RWPE1 (cell line): ENCODE data around the gene OR2H2.

Experiments
- CTCF ChIA-PET: fragments of 350-600 bp; sonication (Branson Sonifier 250); formaldehyde crosslinking; extraction: SDS; loops from one replicate; lab custom pipeline; 2021; lab: Yijun Ruan, JAX
- POLR2A ChIA-PET: fragments of 400-600 bp; formaldehyde crosslinking; extraction: SDS; loops from one replicate; lab custom pipeline; 2020; ENCODE audit warnings: antibody characterized with exemption; ENCODE audit not compliant: low non-redundant PET; lab: Yijun Ruan, JAX
- DNase-seq: peaks from one replicate; pipeline ENCODE4 v3.0.0; 2012; ENCODE audit warnings: low spot score
- H3K27ac ChIP-seq: fragments of 450-650 bp; 2 replicates; pipeline ENCODE4 v1.5.1; 2017
- TF ChIP-seq, protein P1 (sequence below): fragments of 450-650 bp; conservative IDR thresholded peaks from 2 replicates; pipeline ENCODE4 v1.5.1; 2017; ENCODE audit warnings: low read depth, mild to moderate bottlenecking

The OR2H2 gene

DNA sequence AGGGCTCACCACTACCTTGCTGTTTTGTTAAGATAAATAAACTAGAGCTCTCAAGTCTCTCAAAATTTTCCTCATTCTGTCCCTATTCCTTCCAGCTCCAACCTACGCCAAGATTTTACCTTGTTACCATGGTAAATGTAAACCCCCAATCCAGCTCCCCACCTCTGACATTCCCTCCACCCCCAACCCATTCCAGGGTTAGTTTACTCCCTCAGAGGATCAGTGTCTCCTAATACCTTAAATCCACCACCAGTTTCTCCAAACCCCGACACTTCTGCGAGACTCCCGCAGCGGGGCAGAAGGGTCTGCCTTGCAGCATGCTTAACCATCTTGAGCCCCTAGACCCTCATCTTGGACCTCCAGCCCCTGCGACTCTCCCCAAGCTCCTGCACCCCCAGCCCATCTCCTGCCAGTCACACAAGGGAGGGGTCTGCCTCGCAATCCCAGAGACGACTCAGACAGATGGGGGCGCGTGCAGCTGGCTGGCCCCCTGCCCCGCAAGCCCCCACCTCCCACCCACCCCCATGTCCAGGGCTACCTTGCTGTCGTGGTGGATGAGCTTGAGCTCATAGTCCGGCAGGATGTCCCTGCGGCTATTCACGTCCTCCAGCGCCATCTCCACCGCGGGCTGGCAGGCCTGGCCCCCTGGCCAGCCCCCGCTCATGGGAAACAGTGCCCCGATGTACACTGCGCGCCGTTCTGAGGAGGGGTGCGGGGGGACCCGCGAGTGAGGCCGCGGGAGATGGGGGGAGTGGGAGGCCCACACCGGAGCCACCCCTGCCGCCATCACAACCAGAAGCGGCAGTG is 42.2 kb downstream of the OR2H2 start:
- no peak overlapping the region for H3K27ac ChIP-seq
- no peak for DNase-seq
- ChIA-PET POLR2A (no interaction called here), CTCF (interaction anchor here (0.9 kb wide), 1 partner anchor 29 kb away, joined by 4 read pairs; no protein-coding TSS in a partner anchor)
- TF ChIP-seq, protein P1, sequence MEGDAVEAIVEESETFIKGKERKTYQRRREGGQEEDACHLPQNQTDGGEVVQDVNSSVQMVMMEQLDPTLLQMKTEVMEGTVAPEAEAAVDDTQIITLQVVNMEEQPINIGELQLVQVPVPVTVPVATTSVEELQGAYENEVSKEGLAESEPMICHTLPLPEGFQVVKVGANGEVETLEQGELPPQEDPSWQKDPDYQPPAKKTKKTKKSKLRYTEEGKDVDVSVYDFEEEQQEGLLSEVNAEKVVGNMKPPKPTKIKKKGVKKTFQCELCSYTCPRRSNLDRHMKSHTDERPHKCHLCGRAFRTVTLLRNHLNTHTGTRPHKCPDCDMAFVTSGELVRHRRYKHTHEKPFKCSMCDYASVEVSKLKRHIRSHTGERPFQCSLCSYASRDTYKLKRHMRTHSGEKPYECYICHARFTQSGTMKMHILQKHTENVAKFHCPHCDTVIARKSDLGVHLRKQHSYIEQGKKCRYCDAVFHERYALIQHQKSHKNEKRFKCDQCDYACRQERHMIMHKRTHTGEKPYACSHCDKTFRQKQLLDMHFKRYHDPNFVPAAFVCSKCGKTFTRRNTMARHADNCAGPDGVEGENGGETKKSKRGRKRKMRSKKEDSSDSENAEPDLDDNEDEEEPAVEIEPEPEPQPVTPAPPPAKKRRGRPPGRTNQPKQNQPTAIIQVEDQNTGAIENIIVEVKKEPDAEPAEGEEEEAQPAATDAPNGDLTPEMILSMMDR, result no peak

DNA sequence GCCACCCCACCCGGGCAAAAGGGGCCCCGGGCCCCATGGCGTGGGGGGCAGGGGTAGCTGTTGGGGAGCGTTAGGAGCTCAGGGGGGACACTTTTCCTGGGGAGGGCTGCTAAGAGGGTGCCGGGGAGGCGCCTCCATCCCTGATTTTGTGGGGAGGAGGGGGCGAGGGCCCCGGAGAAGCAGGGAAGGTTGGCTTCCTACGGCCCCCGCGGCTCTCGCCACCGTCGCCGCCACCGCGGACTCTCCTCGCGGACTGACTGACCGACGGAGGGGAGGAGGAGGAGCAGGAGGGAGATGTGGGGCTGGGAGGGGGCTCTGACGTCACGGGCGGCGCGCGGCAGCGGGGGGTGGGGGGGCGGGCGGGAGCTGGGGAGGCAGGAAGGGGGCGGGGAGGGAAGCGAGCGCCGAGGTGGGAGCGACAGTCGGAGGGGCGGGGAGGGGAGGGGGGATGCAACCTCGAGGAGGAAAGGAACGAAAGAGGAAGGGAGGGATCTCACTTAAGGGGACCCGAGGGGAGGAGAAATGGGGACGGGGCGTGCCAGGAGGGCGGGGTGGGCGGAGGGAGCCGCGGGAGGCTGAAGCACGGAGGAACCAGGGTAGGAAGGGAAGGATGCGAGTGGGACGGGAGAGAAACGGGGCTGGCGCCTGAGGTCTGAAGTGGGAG is 43.0 kb downstream of the OR2H2 start:
- ChIA-PET POLR2A (no interaction called here), CTCF (interaction anchor here (0.6 to 1.4 kb wide), 6 partner anchors 24 to 706 kb away, joined by 3 to 6 read pairs (median 4); no protein-coding TSS in a partner anchor)
- H3K27ac ChIP-seq, result peak overlapping the region; percentile 68
- peak; percentile 48 for DNase-seq
- TF ChIP-seq, protein P1, result no peak

DNA sequence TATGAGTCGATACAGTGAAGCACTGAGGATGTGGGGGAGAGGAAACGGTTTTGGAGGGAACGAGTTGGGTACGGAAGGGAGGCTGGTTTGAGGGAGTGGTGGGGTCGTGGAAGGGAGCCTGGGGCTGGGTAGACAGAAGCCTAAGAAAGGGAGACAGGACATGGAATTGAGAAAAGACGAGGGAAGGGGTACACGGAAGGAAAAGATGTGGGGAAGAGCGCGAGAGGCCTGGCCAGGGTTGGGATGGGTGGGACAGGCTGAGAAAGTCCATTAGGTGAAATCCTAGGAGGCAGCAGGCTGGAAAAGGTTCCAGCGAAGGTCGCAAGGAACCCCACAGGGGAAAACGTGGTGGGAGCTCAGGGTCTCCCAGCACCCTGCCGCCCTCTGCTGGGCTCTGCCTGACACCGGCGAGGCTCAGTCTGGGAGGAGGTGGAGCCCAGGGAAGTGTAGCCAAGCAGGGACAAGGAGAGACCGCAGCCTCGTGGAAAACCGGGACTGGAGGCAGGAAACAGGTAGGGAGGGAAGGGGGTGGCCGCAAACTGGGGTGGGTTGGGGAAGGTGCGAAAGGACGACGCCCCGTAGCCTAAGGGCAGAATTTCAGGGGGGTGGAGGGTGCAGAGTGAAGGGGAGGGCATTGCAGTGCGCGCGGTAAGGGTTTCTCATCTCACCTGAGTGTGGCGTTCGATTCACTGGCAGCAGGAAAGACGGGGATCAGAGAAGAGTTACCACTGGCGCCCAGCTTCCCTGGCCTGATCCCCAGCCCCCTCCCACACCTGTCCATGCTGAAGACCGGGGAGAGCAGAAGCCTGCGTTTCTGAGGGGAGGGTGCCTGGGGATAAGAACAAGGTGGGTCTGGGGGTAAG is 43.7 kb downstream of the OR2H2 start:
- TF ChIP-seq, protein P1, result peak; percentile 80
- ChIA-PET CTCF (interaction anchor here (0.5 to 1.4 kb wide), 8 partner anchors 9 to 706 kb away, joined by 3 to 6 read pairs (median 4); no protein-coding TSS in a partner anchor), POLR2A (no interaction called here)
- DNase-seq, result peak; percentile 73
- H3K27ac ChIP-seq, result peak overlapping the region; percentile 68

DNA sequence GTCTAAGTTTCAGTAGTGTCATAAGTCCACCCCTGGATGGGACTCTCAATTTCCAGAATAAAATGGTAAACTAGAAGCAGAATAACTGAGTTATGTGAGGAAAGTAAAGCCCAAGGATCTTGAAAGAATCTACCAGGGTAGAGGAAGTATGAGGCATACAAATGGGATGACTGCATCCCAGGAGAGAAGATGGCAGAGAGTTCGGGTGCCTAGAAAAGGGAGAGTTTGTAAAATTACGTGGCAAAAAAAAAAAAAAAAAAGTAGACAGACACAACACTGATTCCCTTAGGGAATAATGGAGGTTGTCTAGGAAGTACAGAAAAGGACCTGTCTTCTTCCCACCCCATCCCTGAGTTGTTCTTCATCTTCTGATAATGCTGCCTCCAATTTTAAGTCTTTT is 44.6 kb downstream of the OR2H2 start:
- CTCF ChIA-PET, result interaction anchor here (0.5 to 1.4 kb wide), 6 partner anchors 10 to 581 kb away, joined by 3 to 6 read pairs (median 3); no protein-coding TSS in a partner anchor
- POLR2A ChIA-PET, result no interaction called here
- TF ChIP-seq, protein P1, result no peak
- H3K27ac ChIP-seq, result no peak overlapping the region
- DNase-seq, result no peak

DNA sequence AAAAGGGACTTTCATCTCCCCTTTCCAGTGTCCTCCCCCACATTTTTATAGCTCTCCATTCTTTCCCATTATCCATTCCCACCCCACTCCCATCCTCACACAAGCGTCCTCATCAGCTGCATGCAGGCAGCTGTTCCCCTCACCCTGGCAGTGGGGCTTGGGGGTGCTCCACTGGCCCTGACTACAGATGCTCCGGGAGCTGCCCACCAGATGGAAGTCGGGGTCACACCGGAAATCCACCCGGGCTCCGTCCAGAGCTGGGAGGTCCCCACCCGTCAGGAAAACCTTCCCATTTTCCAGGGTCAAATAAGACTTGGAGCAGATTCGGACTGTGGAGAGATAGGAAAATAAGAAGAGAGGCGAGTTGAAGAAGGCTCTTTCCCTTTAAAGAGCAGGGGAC is 45.4 kb downstream of the OR2H2 start:
- ChIA-PET CTCF (interaction anchor here (0.6 kb wide), 1 partner anchor 537 kb away, joined by 3 read pairs; no protein-coding TSS in a partner anchor), POLR2A (no interaction called here)
- TF ChIP-seq, protein P1, result no peak
- DNase-seq, result no peak
- no peak overlapping the region for H3K27ac ChIP-seq
